NT2/D1 (cell line): ENCODE results near the gene PCDHAC2.

Experiments
- YY1 ChIP-seq: IDR thresholded peaks from 2 replicates; pipeline ENCODE4 v1.6.1; 2011; ENCODE audit not compliant: insufficient read length, insufficient read depth
- ZNF274 ChIP-seq: IDR thresholded peaks from 2 replicates; pipeline ENCODE4 v1.6.1; 2011; ENCODE audit warnings: mild to moderate bottlenecking, low read depth, low read length

- TF ChIP-seq YY1 (no peak), ZNF274 (no peak)
Measured at GRCh38 chr5:140962190-140962589, 4.1 kb upstream of the PCDHAC2 start.
